Suprapubic skin (tissue), 4 donors: ENCODE measurements around the gene CNDP1. TPM values are rescaled to one million over a fixed set of nuclear protein-coding genes. Genes with fewer than 3 reads are reported as not detected.

Source experiments
- DNase-seq, 2 donors: peaks; one replicate each; pipeline ENCODE4 v3.0.0-alpha.2; 2019; ENCODE audit warnings: low spot score in 2 of 2
- H3K27ac ChIP-seq: fragments of 200-600 bp; sonication (generic); one replicate; pipeline ENCODE4 v1.5.1; 2019
- H3K27me3 ChIP-seq: fragments of 200-600 bp; sonication (generic); one replicate; pipeline ENCODE4 v1.5.1; 2019
- H3K36me3 ChIP-seq: fragments of 200-600 bp; sonication (generic); one replicate; pipeline ENCODE4 v1.5.1; 2019
- H3K4me1 ChIP-seq: fragments of 200-600 bp; sonication (generic); one replicate; pipeline ENCODE4 v1.5.1; 2019
- H3K4me3 ChIP-seq: fragments of 200-600 bp; sonication (generic); one replicate; pipeline ENCODE4 v1.5.1; 2019; ENCODE audit warnings: mild to moderate bottlenecking
- H3K9me3 ChIP-seq: fragments of 200-600 bp; sonication (generic); one replicate; pipeline ENCODE4 v1.5.1; 2019
- EP300 ChIP-seq: sonication (generic); formaldehyde crosslinking; IDR thresholded peaks from one replicate; pipeline ENCODE4 v1.6.1; 2017; ENCODE audit warnings: antibody characterized with exemption
- POLR2A ChIP-seq, 2 donors: fragments of 450-650 bp; IDR thresholded peaks; one replicate each; pipeline ENCODE4 v1.6.1; 2017; ENCODE audit warnings: antibody characterized with exemption in 2 of 2, mild to moderate bottlenecking in 2 of 2, moderate library complexity in 2 of 2
- POLR2AphosphoS5 ChIP-seq, 3 donors: sonication (generic); formaldehyde crosslinking; IDR thresholded peaks; one replicate each; pipeline ENCODE4 v1.6.1; 2017; ENCODE audit warnings: antibody characterized with exemption in 3 of 3
- WGBS: methylation state at CpG from one replicate; pipeline ENCODE4 v1.1.5; 2018; 5-methylcytosine and 5-hydroxymethylcytosine counted together
- total RNA-seq, 4 donors: library from RNA; depleted of rRNA; stranded (reverse); fragments of >200 nt; gene quantifications; one replicate each; pipeline ENCODE4 v1.1.0, GENCODE V29; 2016
- TF ChIP-seq, protein P1 (sequence below), 2 donors: fragments of 200-600 bp in 1 of 2; fragments of 450-650 bp in 1 of 2; sonication (generic) in 1 of 2; IDR thresholded peaks; one replicate each; pipeline ENCODE4 v1.5.1; 2016 to 2019; ENCODE audit warnings: antibody characterized with exemption in 2 of 2, mild to moderate bottlenecking in 1 of 2, moderate library complexity in 1 of 2

CNDP1 gene
- total RNA-seq, 4 donors from 2014 or later = 0.21 to 1.1 (median 0.97) TPM; not detected in 1

DNA sequence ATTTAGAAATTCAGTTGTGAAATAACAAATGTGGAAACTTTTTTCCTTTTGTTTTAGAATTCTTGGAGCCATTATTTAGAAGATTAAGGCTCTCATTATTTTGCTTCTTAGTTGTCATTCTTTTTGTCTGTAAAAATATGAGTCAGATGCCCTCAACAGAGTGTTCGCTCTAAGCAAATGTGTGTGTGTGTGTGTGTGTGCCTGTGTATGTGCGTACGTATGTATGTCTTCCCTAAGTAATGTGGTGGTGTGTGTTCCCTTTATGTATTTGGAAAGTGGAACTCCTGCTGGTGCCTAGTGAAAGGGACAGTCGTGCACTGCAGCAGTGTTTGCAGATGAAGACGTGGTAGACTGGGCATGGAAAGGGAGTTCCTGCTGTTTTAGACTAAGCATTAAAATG, 90.9 kb downstream of the CNDP1 start:
- DNase-seq = no peak
- no peak overlapping the region for H3K27ac ChIP-seq
- TF ChIP-seq POLR2AphosphoS5 (IDR thresholded peaks at IDR 0.05) (no peak), EP300 (no peak), POLR2A (IDR thresholded peaks at IDR 0.05) (no peak)
- TF ChIP-seq, protein P1, sequence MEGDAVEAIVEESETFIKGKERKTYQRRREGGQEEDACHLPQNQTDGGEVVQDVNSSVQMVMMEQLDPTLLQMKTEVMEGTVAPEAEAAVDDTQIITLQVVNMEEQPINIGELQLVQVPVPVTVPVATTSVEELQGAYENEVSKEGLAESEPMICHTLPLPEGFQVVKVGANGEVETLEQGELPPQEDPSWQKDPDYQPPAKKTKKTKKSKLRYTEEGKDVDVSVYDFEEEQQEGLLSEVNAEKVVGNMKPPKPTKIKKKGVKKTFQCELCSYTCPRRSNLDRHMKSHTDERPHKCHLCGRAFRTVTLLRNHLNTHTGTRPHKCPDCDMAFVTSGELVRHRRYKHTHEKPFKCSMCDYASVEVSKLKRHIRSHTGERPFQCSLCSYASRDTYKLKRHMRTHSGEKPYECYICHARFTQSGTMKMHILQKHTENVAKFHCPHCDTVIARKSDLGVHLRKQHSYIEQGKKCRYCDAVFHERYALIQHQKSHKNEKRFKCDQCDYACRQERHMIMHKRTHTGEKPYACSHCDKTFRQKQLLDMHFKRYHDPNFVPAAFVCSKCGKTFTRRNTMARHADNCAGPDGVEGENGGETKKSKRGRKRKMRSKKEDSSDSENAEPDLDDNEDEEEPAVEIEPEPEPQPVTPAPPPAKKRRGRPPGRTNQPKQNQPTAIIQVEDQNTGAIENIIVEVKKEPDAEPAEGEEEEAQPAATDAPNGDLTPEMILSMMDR (IDR thresholded peaks at IDR 0.05) = no peak
- H3K4me1 ChIP-seq = no peaks in the 10 kb centered on the region
- 76% methylated on average over 5 of the region's 5 CpGs for WGBS
- no peaks in the 10 kb centered on the region for H3K9me3 ChIP-seq
- H3K36me3 ChIP-seq = no peaks in the 10 kb centered on the region
- no peaks in the 10 kb centered on the region for H3K27me3 ChIP-seq
- H3K4me3 ChIP-seq = no peak overlapping the region

DNA sequence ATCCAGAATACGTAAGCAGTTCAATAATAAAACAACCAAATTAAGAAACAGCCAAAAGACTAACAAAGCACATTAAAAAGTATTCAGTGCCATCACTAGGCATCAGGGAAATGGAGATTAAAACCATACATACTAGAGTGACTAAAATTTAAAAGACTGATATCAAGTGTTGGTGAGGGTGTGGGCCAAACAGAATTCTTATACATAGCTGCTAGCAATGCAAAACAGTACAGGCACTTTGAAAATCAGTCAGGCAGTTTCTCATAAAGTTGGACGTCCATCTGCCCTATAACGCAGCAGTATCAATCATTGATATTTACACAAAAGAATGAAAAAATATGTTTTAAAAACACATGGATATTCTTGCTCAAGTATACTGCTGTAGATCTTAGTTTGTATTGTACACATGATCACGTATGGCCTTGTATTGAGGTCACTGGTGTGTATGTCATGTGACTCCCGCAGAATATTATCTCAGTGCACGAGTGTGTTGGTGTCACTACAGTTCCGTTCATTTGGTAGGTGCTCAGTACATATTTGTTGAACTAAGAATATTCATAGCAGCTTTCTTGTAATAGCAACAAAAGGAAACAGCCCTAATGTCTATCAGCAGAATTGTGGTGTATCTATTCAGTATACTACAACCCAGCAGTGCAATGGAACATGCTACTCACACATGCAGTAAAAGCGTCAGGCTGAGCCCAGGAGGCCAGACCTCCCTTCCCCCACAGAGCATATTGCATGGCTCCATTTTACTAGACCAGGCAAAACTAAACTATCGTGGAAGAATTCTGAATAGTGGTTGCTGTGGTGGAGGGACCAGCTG, 92.0 kb downstream of the CNDP1 start:
- WGBS = 86% methylated on average over 9 of the region's 9 CpGs
- H3K27ac ChIP-seq = no peak overlapping the region
- no peaks in the 10 kb centered on the region for H3K27me3 ChIP-seq
- no peak overlapping the region for H3K4me3 ChIP-seq
- H3K36me3 ChIP-seq = no peaks in the 10 kb centered on the region
- H3K9me3 ChIP-seq = no peaks in the 10 kb centered on the region
- DNase-seq = no peak
- no peaks in the 10 kb centered on the region for H3K4me1 ChIP-seq
- TF ChIP-seq POLR2AphosphoS5 (IDR thresholded peaks at IDR 0.05) (no peak), POLR2A (IDR thresholded peaks at IDR 0.05) (no peak), EP300 (no peak)
- TF ChIP-seq, protein P1 (IDR thresholded peaks at IDR 0.05) = no peak

DNA sequence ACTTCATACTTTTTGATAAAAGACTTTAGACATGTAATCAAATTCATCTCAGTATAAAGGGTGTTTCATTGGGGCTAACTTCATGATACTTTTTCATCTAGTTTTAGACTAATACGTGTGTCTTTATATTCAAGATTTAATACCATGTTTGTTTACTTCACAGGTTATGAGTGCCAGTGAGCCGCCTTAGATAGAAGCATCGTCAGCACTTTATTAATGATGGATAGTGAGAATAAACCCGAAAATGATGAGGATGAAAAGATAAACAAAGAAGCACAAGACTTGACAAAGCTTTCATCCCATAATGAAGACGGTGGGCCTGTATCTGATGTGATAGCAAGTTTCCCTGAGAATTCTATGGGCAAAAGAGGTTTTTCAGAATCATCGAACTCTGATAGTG, 96.5 kb downstream of the CNDP1 start:
- 82% methylated on average over 6 of the region's 6 CpGs for WGBS
- Histone ChIP-seq H3K27me3 (no peaks in the 10 kb centered on the region), H3K4me1 (no peaks in the 10 kb centered on the region), H3K4me3 (no peak overlapping the region), H3K36me3 (peaks cover 29% of the 10 kb centered on the region), H3K9me3 (no peaks in the 10 kb centered on the region), H3K27ac (no peak overlapping the region)
- no peak for DNase-seq
- no peak for TF ChIP-seq POLR2AphosphoS5 (IDR thresholded peaks at IDR 0.05)
- no peak for TF ChIP-seq EP300
- no peak for TF ChIP-seq POLR2A (IDR thresholded peaks at IDR 0.05)
- TF ChIP-seq, protein P1 (IDR thresholded peaks at IDR 0.05) = no peak

DNA sequence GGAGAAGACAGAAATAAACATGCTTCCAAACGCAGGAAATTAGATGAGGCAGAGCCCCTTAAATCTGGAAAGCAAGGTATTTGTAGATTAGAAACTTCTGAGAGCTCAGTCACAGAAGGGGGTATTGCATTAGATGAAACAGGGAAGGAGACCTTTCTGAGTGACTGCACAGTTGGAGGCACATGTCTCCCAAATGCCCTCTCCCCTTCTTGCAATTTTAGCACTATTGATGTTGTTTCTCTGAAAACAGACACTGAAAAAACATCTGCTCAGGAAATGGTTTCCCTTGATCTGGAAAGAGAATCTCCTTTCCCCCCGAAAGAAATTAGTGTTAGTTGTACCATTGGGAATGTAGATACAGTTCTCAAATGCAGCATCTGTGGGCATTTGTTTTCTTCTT, 96.9 kb downstream of the CNDP1 start:
- TF ChIP-seq POLR2AphosphoS5 (IDR thresholded peaks at IDR 0.05) (no peak), EP300 (no peak), POLR2A (IDR thresholded peaks at IDR 0.05) (no peak)
- TF ChIP-seq, protein P1 (IDR thresholded peaks at IDR 0.05) = no peak
- no peak for DNase-seq
- no peak overlapping the region for H3K27ac ChIP-seq
- no peak overlapping the region for H3K4me3 ChIP-seq
- no peaks in the 10 kb centered on the region for H3K27me3 ChIP-seq
- peaks cover 29% of the 10 kb centered on the region for H3K36me3 ChIP-seq
- no peaks in the 10 kb centered on the region for H3K4me1 ChIP-seq
- 74% methylated on average over 2 of the region's 2 CpGs for WGBS
- no peaks in the 10 kb centered on the region for H3K9me3 ChIP-seq

DNA sequence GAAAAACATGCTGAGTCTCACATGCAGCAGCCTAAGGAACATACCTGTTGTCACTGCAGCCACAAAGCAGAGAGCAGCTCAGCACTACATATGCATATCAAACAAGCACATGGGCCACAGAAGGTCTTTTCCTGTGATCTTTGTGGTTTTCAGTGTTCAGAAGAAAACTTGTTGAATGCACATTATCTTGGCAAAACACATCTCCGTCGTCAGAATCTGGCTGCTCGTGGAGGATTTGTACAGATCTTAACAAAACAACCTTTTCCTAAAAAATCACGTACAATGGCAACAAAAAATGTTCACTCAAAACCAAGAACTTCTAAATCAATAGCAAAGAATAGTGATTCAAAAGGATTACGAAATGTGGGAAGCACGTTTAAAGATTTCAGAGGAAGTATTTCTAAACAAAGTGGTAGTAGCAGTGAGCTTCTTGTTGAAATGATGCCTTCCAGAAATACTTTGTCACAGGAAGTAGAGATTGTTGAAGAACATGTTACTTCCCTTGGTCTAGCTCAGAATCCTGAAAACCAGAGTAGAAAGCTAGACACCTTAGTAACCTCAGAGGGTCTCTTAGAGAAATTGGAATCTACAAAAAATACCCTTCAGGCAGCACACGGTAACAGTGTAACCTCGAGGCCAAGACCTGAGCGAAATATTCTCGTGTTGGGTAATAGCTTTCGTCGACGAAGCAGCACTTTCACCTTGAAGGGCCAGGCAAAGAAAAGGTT, 97.5 kb downstream of the CNDP1 start:
- no peak for DNase-seq
- Histone ChIP-seq H3K36me3 (peaks cover 29% of the 10 kb centered on the region), H3K27ac (no peak overlapping the region), H3K4me1 (no peaks in the 10 kb centered on the region), H3K4me3 (no peak overlapping the region), H3K9me3 (no peaks in the 10 kb centered on the region), H3K27me3 (no peaks in the 10 kb centered on the region)
- 74% methylated on average over 13 of the region's 13 CpGs for WGBS
- TF ChIP-seq, protein P1 (IDR thresholded peaks at IDR 0.05) = no peak
- TF ChIP-seq POLR2A (IDR thresholded peaks at IDR 0.05) (no peak), POLR2AphosphoS5 (IDR thresholded peaks at IDR 0.05) (no peak), EP300 (no peak)
